ENCODE results near the gene CRACR2B. TPM values are rescaled to one million over a fixed set of nuclear protein-coding genes. Genes with fewer than 3 reads are reported as not detected.

The CRACR2B gene
- total RNA-seq, 1 experiment from 2014 or later: 132 TPM

GRCh38 chr11:858053-858761 is 30.5 kb downstream of the CRACR2B start:
- H3K4me1 ChIP-seq (ENCODE audit: control insufficient read depth, insufficient read depth, low read length): peaks cover 49% of the 10 kb centered on the region
- ChIA-PET POLR2A (no interaction called here), CTCF (no interaction called here)
- no peak overlapping the region for H3K27ac ChIP-seq (ENCODE audit: low read length)
- TF ChIP-seq TCF7L2 (IDR thresholded peaks at IDR 0.05; ENCODE audit: low read depth, low read length) (no peak), CTCF (IDR thresholded peaks at IDR 0.05) (no peak), SIN3A (IDR thresholded peaks at IDR 0.05; ENCODE audit: borderline replicate concordance, insufficient read depth, low read depth, low read length) (no peak), REST (IDR thresholded peaks at IDR 0.05; ENCODE audit: insufficient read depth in 1 of 2, low read depth in 2 of 2, low read length in 1 of 2) (peak in 1 of 2 experiments; percentile 73; a peak in 1 of 4 replicates), POLR2AphosphoS5 (IDR thresholded peaks at IDR 0.05; ENCODE audit: low read depth, low read length) (no peak)
- no peak for ATAC-seq
- no peak overlapping the region for H3K4me3 ChIP-seq (ENCODE audit: low read depth in 2 of 2, low read length in 2 of 2)
- H3K9me3 ChIP-seq (ENCODE audit: control insufficient read depth, insufficient read depth, low read depth, low read length): no peaks in the 10 kb centered on the region
- H3K27me3 ChIP-seq (ENCODE audit: control insufficient read depth, insufficient read depth, low read length): no peaks in the 10 kb centered on the region
- no TSS peak for BruUV-seq (replicated peaks)
- in situ Hi-C loops (cut with HindIII; ENCODE audit: low pct_unique_long_range_greater_than_20kb, low sequenced_read_pairs): no loop called here
- H3K36me3 ChIP-seq (ENCODE audit: control insufficient read depth, insufficient read depth, low read length): no peaks in the 10 kb centered on the region
- DNase-seq (ENCODE audit: low read depth, low spot score): no peak
- intact Hi-C loops (cut with micrococcal nuclease; ENCODE audit: unreplicated experiment): no loop called here

- BruUV-seq (replicated peaks): no TSS peak
- DNase-seq (ENCODE audit: low read depth, low spot score): no peak
- CTCF ChIA-PET: no interaction called here
Measured at GRCh38 chr11:858762-859339, 31.1 kb downstream of the CRACR2B start.

More at GRCh38 chr11:858762-859339, 31.1 kb downstream of the CRACR2B start:
- Histone ChIP-seq H3K27ac (ENCODE audit: low read length) (no peak overlapping the region), H3K27me3 (ENCODE audit: control insufficient read depth, insufficient read depth, low read length) (no peaks in the 10 kb centered on the region), H3K9me3 (ENCODE audit: control insufficient read depth, insufficient read depth, low read depth, low read length) (no peaks in the 10 kb centered on the region), H3K4me1 (ENCODE audit: control insufficient read depth, insufficient read depth, low read length) (peaks cover 56% of the 10 kb centered on the region), H3K36me3 (ENCODE audit: control insufficient read depth, insufficient read depth, low read length) (no peaks in the 10 kb centered on the region), H3K4me3 (ENCODE audit: low read depth in 2 of 2, low read length in 2 of 2) (no peak overlapping the region)
- POLR2A ChIA-PET: no interaction called here
- intact Hi-C loops (cut with micrococcal nuclease; ENCODE audit: unreplicated experiment): no loop called here
- TF ChIP-seq REST (IDR thresholded peaks at IDR 0.05; ENCODE audit: insufficient read depth in 1 of 2, low read depth in 2 of 2, low read length in 1 of 2) (no peak), POLR2AphosphoS5 (IDR thresholded peaks at IDR 0.05; ENCODE audit: low read depth, low read length) (no peak), CTCF (IDR thresholded peaks at IDR 0.05) (no peak), SIN3A (IDR thresholded peaks at IDR 0.05; ENCODE audit: borderline replicate concordance, insufficient read depth, low read depth, low read length) (no peak), TCF7L2 (IDR thresholded peaks at IDR 0.05; ENCODE audit: low read depth, low read length) (no peak)
- in situ Hi-C loops (cut with HindIII; ENCODE audit: low pct_unique_long_range_greater_than_20kb, low sequenced_read_pairs): no loop called here
- ATAC-seq: no peak

All from Panc1 (cell line).